Upper lobe of left lung (tissue), 6 donors: ENCODE data around the gene IRAK1. TPM values are rescaled to one million over a fixed set of nuclear protein-coding genes. Genes with fewer than 3 reads are reported as not detected.
A peak's percentile ranks its signal among the peaks of the same experiment; 100 is the strongest.

Experiments used
- ATAC-seq, 2 donors: fragments of 200-7000 bp; cut with Tn5 transposase; one replicate each; pipeline ENCODE4 v1.9.1; 2022; ENCODE audit warnings: mild to moderate bottlenecking in 2 of 2, moderate library complexity in 2 of 2; ENCODE audit not compliant: low FRiP score in 2 of 2
- DNase-seq, 2 donors: peaks; one replicate each; pipeline ENCODE4 v3.0.0-alpha.2; 2019 to 2020
- H3K27ac ChIP-seq, 4 donors: fragments of 200-600 bp; sonication (generic); one replicate each; pipeline ENCODE4 v1.5.1; 2016 to 2019
- H3K27me3 ChIP-seq, 4 donors: fragments of 200-600 bp; sonication (generic); one replicate each; pipeline ENCODE4 v1.5.1; 2017 to 2019
- H3K36me3 ChIP-seq, 4 donors: fragments of 200-600 bp; sonication (generic); one replicate each; pipeline ENCODE4 v1.5.1; 2016 to 2019
- H3K4me1 ChIP-seq, 4 donors: fragments of 200-600 bp; sonication (generic); one replicate each; pipeline ENCODE4 v1.5.1; 2018 to 2019
- H3K4me3 ChIP-seq, 4 donors: fragments of 200-600 bp; sonication (generic); one replicate each; pipeline ENCODE4 v1.5.1; 2017 to 2019; ENCODE audit warnings: mild to moderate bottlenecking in 2 of 4, moderate library complexity in 1 of 4
- H3K9me3 ChIP-seq, 4 donors: fragments of 200-600 bp; sonication (generic); one replicate each; pipeline ENCODE4 v1.5.1; 2018 to 2019
- CTCF ChIP-seq, 6 experiments: fragments of 450-650 bp in 4 of 6; fragments of 200-600 bp in 2 of 6; sonication (generic) in 2 of 6; IDR thresholded peaks; one replicate each; pipeline ENCODE4 v1.5.1; 2016 to 2019; ENCODE audit warnings: antibody characterized with exemption in 6 of 6
- EP300 ChIP-seq, 4 donors: sonication (generic); formaldehyde crosslinking; IDR thresholded peaks; one replicate each; pipeline ENCODE4 v1.5.1; 2017; ENCODE audit warnings: antibody characterized with exemption in 4 of 4, control low read depth in 2 of 4
- POLR2A ChIP-seq, 4 donors: fragments of 450-650 bp; IDR thresholded peaks; one replicate each; pipeline ENCODE4 v1.5.1; 2016 to 2017; ENCODE audit warnings: antibody characterized with exemption in 4 of 4, mild to moderate bottlenecking in 2 of 4
- POLR2AphosphoS5 ChIP-seq, 2 donors: sonication (generic); formaldehyde crosslinking; IDR thresholded peaks; one replicate each; pipeline ENCODE4 v1.5.1; 2017; ENCODE audit warnings: antibody characterized with exemption in 2 of 2
- WGBS, 2 donors: methylation state at CpG; one replicate each; pipeline ENCODE4 v1.1.5; 2017 to 2018; 5-methylcytosine and 5-hydroxymethylcytosine counted together
- total RNA-seq, 6 donors: library from RNA; depleted of rRNA in 4 of 6; stranded (reverse); fragments of >200 nt in 4 of 6; gene quantifications; one replicate each; pipeline versions ENCODE4 v1.1.0 to v1.2.1, GENCODE V29; 2016 to 2021
- donor health status: DM: no; HTN: no; CAD: no; lungs with moderate emphysema.
- donor health status: DM: no; HTN: yes; CAD: no; lungs with severe emphysema.

IRAK1 gene
- total RNA-seq, 6 donors from 2014 or later: 49.4 to 236 (median 125) TPM

- Histone ChIP-seq H3K27me3 (no peaks in the 10 kb centered on the region), H3K4me3 (peak overlapping the region; percentile 64 to 90 (median 75)), H3K36me3 (no peaks in the 10 kb centered on the region), H3K4me1 (peaks cover 36 to 64% (median 47%) of the 10 kb centered on the region in 4 donors), H3K27ac (peak overlapping the region; percentile 95 to 100 (median 100)), H3K9me3 (peaks cover 0 to 10% (median 0%) of the 10 kb centered on the region in 4 donors)
- TF ChIP-seq POLR2A (IDR thresholded peaks at IDR 0.05): no peak
- no peak for TF ChIP-seq EP300 (IDR thresholded peaks at IDR 0.05)
- no peak for TF ChIP-seq CTCF (IDR thresholded peaks at IDR 0.05)
- TF ChIP-seq POLR2AphosphoS5 (IDR thresholded peaks at IDR 0.05): no peak
- ATAC-seq: peak; percentile 23 to 61
- 2 to 9% methylated on average over 11 to 48 of the region's 49 CpGs for WGBS, 2 donors
- peak in 1 of 2 donors; percentile 82 for DNase-seq
Measured at GRCh38 chrX:153970357-153971123, 49.2 kb downstream of the IRAK1 start.

GRCh38 chrX:153969904-153970356, 49.8 kb downstream of the IRAK1 start:
- Histone ChIP-seq H3K36me3 (no peaks in the 10 kb centered on the region), H3K27ac (peak overlapping the region; percentile 95 to 100 (median 100)), H3K4me3 (peak overlapping the region; percentile 64 to 90 (median 75)), H3K4me1 (peaks cover 36 to 67% (median 47%) of the 10 kb centered on the region in 4 donors), H3K9me3 (peaks cover 0 to 10% (median 0%) of the 10 kb centered on the region in 4 donors), H3K27me3 (no peaks in the 10 kb centered on the region)
- DNase-seq: peak in 1 of 2 donors; percentile 77
- ATAC-seq: no peak
- TF ChIP-seq CTCF (IDR thresholded peaks at IDR 0.05): no peak
- no peak for TF ChIP-seq POLR2AphosphoS5 (IDR thresholded peaks at IDR 0.05)
- TF ChIP-seq POLR2A (IDR thresholded peaks at IDR 0.05): no peak
- no peak for TF ChIP-seq EP300 (IDR thresholded peaks at IDR 0.05)
- 0 to 26% methylated on average over 15 to 26 of the region's 26 CpGs for WGBS, 2 donors

- no peak for TF ChIP-seq CTCF (IDR thresholded peaks at IDR 0.05)
- TF ChIP-seq POLR2AphosphoS5 (IDR thresholded peaks at IDR 0.05): no peak
- TF ChIP-seq EP300 (IDR thresholded peaks at IDR 0.05): no peak
- no peak for TF ChIP-seq POLR2A (IDR thresholded peaks at IDR 0.05)
- Histone ChIP-seq H3K27me3 (no peaks in the 10 kb centered on the region), H3K27ac (peak overlapping the region; percentile 95 to 100 (median 100)), H3K4me1 (peaks cover 36 to 66% (median 45%) of the 10 kb centered on the region in 4 donors), H3K4me3 (peak overlapping the region; percentile 64 to 90 (median 75)), H3K36me3 (peaks cover 0 to 3% (median 0%) of the 10 kb centered on the region in 4 donors), H3K9me3 (peaks cover 0 to 10% (median 0%) of the 10 kb centered on the region in 4 donors)
- DNase-seq: no peak
- 8 to 49% methylated on average over 5 to 25 of the region's 25 CpGs for WGBS, 2 donors
- no peak for ATAC-seq
Measured at GRCh38 chrX:153969125-153969903, 50.4 kb downstream of the IRAK1 start.

GRCh38 chrX:153968754-153969124, 51.0 kb downstream of the IRAK1 start:
- H3K27me3 ChIP-seq: no peaks in the 10 kb centered on the region
- peaks cover 36 to 60% (median 39%) of the 10 kb centered on the region in 4 donors for H3K4me1 ChIP-seq
- peak overlapping the region; percentile 18 to 100 (median 98) for H3K27ac ChIP-seq
- peaks cover 0 to 10% (median 0%) of the 10 kb centered on the region in 4 donors for H3K9me3 ChIP-seq
- peak overlapping the region in 2 of 4 donors; percentile 75 to 90 for H3K4me3 ChIP-seq
- peaks cover 0 to 7% (median 4%) of the 10 kb centered on the region in 4 donors for H3K36me3 ChIP-seq
- 61% methylated on average over 7 of the region's 12 CpGs; no CpG with 5 or more reads in 1 of the 2 donors for WGBS, 2 donors
- no peak for TF ChIP-seq CTCF (IDR thresholded peaks at IDR 0.05)
- no peak for TF ChIP-seq POLR2AphosphoS5 (IDR thresholded peaks at IDR 0.05)
- no peak for TF ChIP-seq POLR2A (IDR thresholded peaks at IDR 0.05)
- no peak for TF ChIP-seq EP300 (IDR thresholded peaks at IDR 0.05)
- ATAC-seq: no peak
- DNase-seq: peak in 1 of 2 donors; percentile 19
